ENCODE measurements around the gene WDSUB1. TPM values are rescaled to one million over a fixed set of nuclear protein-coding genes. Genes with fewer than 3 reads are reported as not detected.

The WDSUB1 gene
- total and polyA plus RNA-seq, 2 of the 4 experiments (the other 2 are of a cell fraction), result 4.8 to 5.2 TPM

DNA sequence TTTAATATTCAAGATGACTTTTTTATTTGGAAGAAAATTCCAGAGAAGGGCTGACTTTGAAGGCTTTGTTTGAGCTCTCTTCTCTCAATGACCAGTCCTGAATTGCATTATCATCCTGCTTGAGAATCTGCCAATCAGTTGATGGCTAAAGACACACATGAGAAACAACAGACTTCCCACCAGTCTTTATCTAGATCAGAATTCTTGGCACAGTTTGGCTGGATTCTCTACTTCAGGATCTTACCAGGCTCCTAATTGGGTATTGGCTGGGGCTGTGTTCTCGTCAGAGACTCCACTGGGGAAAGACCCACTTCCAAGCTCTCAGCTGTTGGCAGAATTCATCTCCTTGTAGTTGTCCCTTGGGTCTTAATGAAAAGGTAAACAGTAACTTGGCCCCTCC is 86.0 kb downstream of the WDSUB1 start:
- no peak overlapping the region for H3K4ac ChIP-seq (ENCODE audit: low read depth, low read length)
- peaks cover 3 to 18% of the 10 kb centered on the region in 2 experiments; a peak in 3 of 4 replicates for H3K79me1 ChIP-seq (ENCODE audit: low read depth in 1 of 2, low read length in 2 of 2)
- H2AK9ac ChIP-seq (replicated peaks; ENCODE audit: low read depth, low read length, poor library complexity), result no peak overlapping the region
- ChIA-PET POLR2A (ENCODE audit: unreplicated experiment) (no interaction called here), CTCF (no interaction called here)
- no peak overlapping the region for H2BK20ac ChIP-seq (ENCODE audit: low read depth, low read length)
- H3K4me3 ChIP-seq (ENCODE audit: insufficient read depth, low read depth, low read length), result no peak overlapping the region
- H3K14ac ChIP-seq (replicated peaks; ENCODE audit: low read depth, low read length), result no peak overlapping the region
- no peak overlapping the region for H2AK5ac ChIP-seq (ENCODE audit: low read depth, low read length)
- no peak overlapping the region for H2BK15ac ChIP-seq (ENCODE audit: low read depth, low read length)
- no peaks in the 10 kb centered on the region for H3K9me3 ChIP-seq (ENCODE audit: control insufficient read depth, insufficient read depth, low read length)
- no peak for ATAC-seq (ENCODE audit: low read depth)
- peaks cover 24% of the 10 kb centered on the region for H3K36me3 ChIP-seq (ENCODE audit: control insufficient read depth, insufficient read depth, low read length)
- dilution Hi-C loops (cut with HindIII; ENCODE audit: low sequenced_read_pairs, unreplicated experiment), result no loop called here
- no peak overlapping the region for H3K56ac ChIP-seq (ENCODE audit: extremely low read depth, insufficient read depth, low read length)
- no peak overlapping the region for H4K5ac ChIP-seq (ENCODE audit: low read depth, low read length)
- peaks cover 33% of the 10 kb centered on the region for H3K9me1 ChIP-seq (ENCODE audit: insufficient read depth, low read length)
- H2BK120ac ChIP-seq (ENCODE audit: low read depth, low read length), result no peak overlapping the region
- H4K20me1 ChIP-seq (ENCODE audit: insufficient read depth, low read length), result peaks cover 8% of the 10 kb centered on the region; the same call in 1 of the 2 replicates
- no peak overlapping the region for H2BK5ac ChIP-seq (ENCODE audit: low read depth, low read length, poor library complexity, severe bottlenecking)
- intact Hi-C loops (cut with micrococcal nuclease), result loop anchor here (10.0 kb wide), 1 partner anchor 514 kb away; the partner anchor contains the start of gene MARCHF7
- H3K27ac ChIP-seq (ENCODE audit: insufficient read depth, low read length), result no peak overlapping the region
- H3K18ac ChIP-seq (ENCODE audit: low read depth, low read length), result no peak overlapping the region
- BruUV-seq (replicated peaks), result no TSS peak
- in situ Hi-C loops (cut with MboI; ENCODE audit: low sequenced_read_pairs), result no loop called here
- no peak overlapping the region for H3K9ac ChIP-seq (ENCODE audit: low read depth, low read length)
- no peak overlapping the region for H4K91ac ChIP-seq (ENCODE audit: insufficient read depth, low read depth, low read length)
- peak; percentile 51 for DNase-seq
- H3K27me3 ChIP-seq (ENCODE audit: control insufficient read depth, insufficient read depth, low read length), result no peaks in the 10 kb centered on the region
- no peak overlapping the region for H3K23ac ChIP-seq (ENCODE audit: low read depth, low read length)
- no peak overlapping the region for H2AFZ ChIP-seq (replicated peaks; ENCODE audit: low read length, poor library complexity)
- no peak overlapping the region for H4K8ac ChIP-seq (ENCODE audit: low read depth in 2 of 2, low read length in 2 of 2)
- no peak overlapping the region for H3K4me2 ChIP-seq (ENCODE audit: low read depth, low read length)
- TF ChIP-seq CEBPB (IDR thresholded peaks at IDR 0.05; ENCODE audit: low read depth, low read length) (no peak), NFE2L2 (IDR thresholded peaks at IDR 0.05; ENCODE audit: low read depth, low read length) (no peak), CHD1 (IDR thresholded peaks at IDR 0.05; ENCODE audit: low read depth, low read length) (no peak), MAFK (IDR thresholded peaks at IDR 0.05; ENCODE audit: low read depth, low read length) (no peak), RFX5 (IDR thresholded peaks at IDR 0.05; ENCODE audit: low read depth, low read length) (no peak), MAZ (IDR thresholded peaks at IDR 0.05; ENCODE audit: borderline replicate concordance, low read depth, low read length) (no peak), FOS (IDR thresholded peaks at IDR 0.05; ENCODE audit: low read depth, low read length) (no peak), ELK1 (IDR thresholded peaks at IDR 0.05; ENCODE audit: borderline replicate concordance, low read depth, low read length) (no peak), POLR2A (IDR thresholded peaks at IDR 0.05; ENCODE audit: low read depth, low read length) (no peak), USF2 (IDR thresholded peaks at IDR 0.05; ENCODE audit: low read depth, low read length) (no peak), RAD21 (IDR thresholded peaks at IDR 0.05; ENCODE audit: low read length) (no peak), MXI1 (IDR thresholded peaks at IDR 0.05; ENCODE audit: borderline replicate concordance, low read depth, low read length) (no peak)
- peaks cover 13% of the 10 kb centered on the region for H3K4me1 ChIP-seq (ENCODE audit: control insufficient read depth, insufficient read depth, low read length)
- no CpG with 5 or more reads among the region's 1 CpG for WGBS, 2 experiments (ENCODE audit: extremely low coverage in 2 of 2, insufficient read length in 1 of 2)
